SK-N-DZ (cell line): ENCODE results near the gene PYDC2. TPM values are rescaled to one million over a fixed set of nuclear protein-coding genes. Genes with fewer than 3 reads are reported as not detected.

Experiments used
- DNase-seq: peaks from one replicate; pipeline ENCODE4 v3.0.0-alpha.2; 2015; ENCODE audit warnings: low spot score
- polyA plus RNA-seq, 2 experiments: library from polyadenylated mRNA; depleted of rRNA; stranded (reverse); fragments of >200 nt; gene quantifications; 2 replicates each; pipeline ENCODE4 v1.2.3, GENCODE V29; 2014

Gene PYDC2
- polyA plus RNA-seq (2014; cell fraction: cytosol; rRNA removed): not detected in 2 replicates
- polyA plus RNA-seq (2014; cell fraction: nucleus; rRNA removed): not detected in 2 replicates

DNA sequence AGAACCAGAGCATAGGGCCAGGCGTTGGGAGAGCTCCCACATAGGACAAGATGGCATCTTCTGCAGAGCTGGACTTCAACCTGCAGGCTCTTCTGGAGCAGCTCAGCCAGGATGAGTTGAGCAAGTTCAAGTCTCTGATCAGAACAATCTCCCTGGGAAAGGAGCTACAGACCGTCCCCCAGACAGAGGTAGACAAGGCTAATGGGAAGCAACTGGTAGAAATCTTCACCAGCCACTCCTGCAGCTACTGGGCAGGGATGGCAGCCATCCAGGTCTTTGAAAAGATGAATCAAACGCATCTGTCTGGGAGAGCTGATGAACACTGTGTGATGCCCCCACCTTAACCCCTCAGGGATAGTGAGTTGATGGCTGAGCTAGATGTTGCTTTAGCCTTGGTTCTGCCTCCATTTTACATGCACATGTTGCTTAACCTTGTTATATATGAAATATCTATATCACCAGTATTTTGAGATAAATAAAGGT is at the start of gene PYDC2:
Gene PYDC2, plus strand, starts transcription at position 51 of the 483 bp plus-strand sequence. Its CDS starts 0 bp downstream, at position 51.
- DNase-seq: no peak

DNA sequence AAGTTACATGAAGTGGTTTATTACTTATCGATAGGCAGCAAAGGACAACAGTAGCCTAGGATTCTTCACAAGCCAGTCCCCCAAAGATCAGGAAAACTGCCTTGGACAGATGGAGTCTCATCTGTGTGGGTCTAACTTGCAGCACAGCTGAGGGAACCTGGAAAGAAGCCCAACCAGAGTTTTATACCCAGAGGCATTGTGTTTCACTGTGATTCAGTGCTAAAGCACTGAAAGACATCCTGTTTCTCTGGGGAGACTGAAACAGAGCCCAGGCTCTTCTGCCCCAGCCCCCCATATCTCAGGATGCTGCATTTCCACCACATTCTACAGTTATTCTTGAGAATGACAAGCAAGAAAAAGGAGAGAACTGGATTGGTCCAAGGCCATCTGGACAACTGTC is 48.2 kb upstream of the PYDC2 start:
- DNase-seq: no peak

DNA sequence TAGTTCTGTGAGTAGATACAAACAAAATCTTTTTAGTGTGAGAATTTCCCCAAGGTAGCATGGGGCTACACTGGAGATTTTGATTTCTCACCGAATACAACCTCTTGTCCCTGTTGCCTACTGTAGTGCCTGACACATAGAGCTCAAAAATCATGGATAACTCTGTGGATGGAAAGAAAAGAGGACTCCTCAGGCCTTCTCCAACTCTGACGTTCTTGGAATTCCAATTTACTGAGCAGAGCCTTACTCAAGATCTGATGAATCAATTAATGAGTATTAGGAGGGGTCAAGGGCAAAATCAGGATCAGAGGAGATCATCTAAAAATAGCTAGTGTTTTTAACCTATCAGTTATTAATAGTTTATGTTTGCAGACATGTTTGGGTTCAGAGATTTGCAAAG is 46.7 kb upstream of the PYDC2 start:
- no peak for DNase-seq

DNA sequence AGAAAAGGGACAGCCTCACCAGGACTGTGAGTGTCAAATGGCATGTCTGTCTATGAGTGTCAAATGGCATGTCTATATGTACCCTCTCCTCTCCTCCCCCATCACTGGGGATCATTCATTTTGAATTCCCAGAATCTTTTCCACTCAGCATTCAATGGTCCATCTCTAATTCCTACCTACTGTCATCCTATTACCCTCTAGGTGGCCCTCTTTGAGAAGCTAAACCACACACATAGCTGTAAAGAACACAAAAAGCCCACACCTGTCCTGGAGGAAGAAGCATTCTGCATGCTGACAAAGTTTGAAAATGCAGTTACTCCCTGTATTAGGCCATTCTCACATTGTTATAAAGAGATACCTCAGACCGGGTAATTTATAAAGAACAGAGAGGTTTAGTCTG is 46.2 kb upstream of the PYDC2 start:
- DNase-seq: no peak

DNA sequence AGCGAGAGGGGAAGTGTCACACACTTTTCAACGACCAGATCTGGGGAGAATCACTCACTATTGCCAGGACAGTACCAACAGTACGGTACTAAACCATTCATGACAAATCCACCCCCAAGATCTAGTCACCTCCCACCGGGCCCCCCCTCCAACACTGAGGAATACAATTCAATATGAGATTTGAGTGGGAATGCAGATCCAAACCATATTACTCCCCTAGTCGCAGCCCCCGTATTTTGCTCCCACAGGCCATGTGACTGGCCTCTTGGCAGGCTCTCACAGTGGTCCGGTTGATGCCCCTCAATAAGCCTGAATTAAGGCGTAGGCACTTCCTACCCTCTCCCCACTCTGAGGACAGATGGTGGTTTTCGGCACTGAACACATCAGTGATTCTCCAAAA is 45.4 kb upstream of the PYDC2 start:
- DNase-seq: no peak

DNA sequence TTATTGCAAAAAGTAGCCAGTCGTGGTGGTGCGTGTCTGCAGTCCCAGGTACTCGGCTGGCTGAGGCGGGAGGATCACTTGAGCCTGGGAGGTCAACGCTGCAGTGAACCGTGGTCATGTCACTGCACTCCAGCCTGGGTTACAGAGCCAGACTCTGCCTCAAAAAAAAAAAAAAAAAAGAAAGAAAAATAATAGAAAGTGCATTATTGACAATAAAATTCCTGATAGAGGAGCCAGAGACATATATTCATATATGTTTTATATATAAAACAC is 43.6 kb upstream of the PYDC2 start:
- DNase-seq: no peak

DNA sequence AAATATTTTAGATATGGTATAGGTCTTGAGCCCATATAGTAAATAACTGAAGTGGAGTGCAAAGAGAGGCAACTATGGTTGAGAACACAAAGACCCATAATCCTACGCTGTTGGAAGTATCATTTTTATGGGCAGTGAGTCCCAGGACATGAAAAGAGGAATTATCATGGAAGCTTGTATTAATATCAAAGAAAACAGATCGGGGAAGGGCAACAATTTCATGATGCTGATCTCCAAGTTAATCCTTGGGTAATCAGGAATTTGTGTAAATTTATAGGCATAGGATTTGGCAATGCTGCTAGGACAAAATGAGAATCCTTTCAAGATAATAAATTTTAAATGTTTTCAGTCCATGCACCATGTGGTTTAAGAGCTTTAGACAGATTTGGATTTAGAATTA is 40.2 kb upstream of the PYDC2 start:
- no peak for DNase-seq

DNA sequence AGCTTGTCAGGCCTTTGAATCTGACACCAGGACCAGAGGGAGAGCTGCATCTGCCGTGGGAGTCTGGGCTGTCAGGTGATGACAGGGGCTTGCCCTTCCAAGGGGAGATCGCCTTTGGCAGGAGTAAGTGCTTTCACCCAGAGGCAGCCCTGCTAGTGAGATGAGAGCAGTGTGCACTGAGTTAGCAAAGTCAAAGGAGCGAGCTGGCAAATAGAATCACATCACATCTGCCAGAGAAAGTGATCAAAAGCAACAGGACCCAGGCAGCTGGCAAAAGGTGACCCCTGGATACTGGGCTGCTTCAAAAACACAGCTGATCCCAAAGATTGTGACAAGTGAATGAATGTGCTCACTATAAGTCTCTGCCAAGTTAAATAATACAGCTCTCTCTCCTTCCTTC is 36.1 kb upstream of the PYDC2 start:
- DNase-seq: peak; percentile 60

DNA sequence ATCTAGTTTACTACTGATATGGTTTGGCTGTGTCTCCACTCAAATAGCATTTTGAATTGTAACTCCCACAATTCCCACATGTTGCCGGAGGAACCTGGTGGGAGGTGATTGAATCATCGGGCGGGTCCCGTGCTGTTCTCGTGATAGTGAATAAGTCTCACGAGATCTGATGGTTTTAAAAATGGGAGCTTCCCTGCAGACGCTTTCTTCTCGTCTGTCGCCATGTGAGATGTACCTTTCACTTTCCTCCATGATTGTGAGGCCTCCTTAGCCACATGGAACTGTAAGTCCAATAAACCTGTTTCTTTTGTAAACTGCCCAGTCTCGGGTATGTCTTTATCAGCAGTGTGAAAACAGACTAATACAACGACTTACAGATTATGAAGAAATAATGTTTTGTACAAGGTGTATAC is 35.6 kb upstream of the PYDC2 start:
- DNase-seq: peak; percentile 85

DNA sequence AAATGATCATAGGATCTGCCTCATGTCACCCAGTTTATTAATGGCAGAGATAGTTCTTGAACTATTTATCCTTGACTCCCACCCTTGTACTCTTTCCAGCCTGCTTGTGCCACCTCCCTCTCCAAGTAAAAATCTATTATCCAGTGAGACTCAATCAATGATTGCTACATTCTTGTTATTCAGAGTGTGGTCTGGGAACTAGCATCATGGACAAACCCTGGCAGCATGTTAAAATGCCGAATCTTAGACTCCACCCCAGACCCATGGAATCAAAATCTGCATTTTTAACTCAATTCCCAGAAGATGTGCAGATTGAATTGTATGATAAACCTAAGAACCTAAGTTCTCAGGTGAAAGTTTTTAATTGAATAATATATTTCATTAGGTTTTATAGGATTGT is 34.7 kb upstream of the PYDC2 start:
- no peak for DNase-seq

DNA sequence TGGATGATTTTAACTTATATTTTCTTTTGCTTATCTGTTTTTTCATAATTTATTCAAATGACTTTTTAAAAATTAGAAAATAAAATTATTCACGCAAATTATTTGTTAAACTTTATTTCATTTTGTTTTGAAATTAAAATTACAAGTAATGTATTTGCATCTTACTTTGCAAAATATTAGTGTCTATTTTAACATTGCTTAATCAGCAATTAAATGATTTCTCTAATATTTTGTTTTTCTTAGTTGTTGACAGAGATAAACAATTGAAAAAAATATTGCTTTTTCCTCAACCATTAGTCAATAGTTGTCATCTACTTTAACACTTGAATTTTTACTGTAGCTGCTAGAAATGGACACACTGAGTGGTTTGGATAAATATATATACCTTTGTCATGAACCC is 32.8 kb upstream of the PYDC2 start:
- DNase-seq: no peak

DNA sequence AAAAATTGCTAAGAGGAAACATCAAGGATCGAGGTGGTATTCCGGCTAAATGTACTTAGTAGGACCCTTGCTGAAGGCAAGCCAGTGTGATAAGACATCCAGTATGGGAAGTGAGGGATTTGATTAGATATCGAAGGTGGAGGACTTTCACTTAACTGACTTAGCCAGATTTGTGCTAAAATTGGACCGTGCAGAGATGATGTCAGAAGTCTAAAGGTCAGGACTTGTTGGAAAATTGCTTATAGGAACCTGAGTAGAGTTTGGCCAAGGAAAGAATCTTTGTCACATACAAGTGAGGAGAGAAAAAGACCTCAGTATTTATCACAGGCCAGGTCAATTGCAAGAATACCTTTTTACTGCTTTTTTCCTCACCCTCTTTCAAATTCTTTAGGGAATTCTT is 30.9 kb upstream of the PYDC2 start:
- DNase-seq: no peak

DNA sequence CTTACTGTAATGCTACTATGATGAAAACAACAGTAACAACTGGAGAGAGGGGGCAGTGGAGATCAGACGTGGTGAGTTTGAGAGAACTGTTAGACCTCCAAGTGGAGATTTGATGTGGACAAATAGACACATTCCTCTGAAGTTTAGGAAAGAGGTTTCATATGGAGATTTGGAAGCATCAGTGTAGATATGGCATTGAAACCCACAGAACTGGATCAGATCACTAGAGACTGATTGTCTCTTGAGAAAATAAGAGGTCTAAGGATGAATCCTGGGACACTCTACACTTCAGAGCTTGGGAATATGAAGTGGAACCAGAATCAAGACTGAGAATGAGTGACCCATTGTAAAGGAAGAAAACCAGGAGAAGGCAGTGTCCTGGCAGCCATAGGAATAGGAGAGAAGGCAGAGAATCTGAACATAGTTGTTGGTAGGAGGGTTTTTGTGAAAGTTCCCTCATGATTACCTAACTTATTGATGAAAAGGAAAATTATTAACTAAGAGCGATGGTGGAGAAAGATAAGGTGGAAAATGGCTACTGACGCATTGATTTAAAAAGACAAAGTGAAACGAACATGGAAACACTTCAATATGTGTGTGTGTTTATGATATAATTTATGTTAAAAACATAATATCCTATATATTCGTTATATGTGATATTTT is 29.7 kb upstream of the PYDC2 start:
- no peak for DNase-seq

DNA sequence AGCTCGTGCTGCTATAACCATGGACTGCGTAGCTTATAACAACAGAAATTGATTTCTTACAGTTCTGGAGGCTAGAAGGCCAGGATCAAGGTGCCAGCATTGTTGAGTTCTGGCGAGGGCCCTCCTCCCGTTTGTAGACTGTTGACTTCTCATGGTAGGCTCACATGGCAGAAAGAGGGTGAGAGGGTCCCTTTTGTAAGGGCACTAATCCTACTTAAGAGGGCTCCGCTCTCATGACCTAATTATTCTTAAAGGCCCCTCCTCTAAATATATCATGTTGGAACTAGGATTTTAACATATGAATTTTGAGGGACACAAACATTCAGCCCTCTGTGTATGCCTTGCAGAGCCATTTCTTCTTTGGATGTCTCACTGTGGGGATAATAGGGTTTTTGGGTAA is 28.8 kb upstream of the PYDC2 start:
- no peak for DNase-seq

DNA sequence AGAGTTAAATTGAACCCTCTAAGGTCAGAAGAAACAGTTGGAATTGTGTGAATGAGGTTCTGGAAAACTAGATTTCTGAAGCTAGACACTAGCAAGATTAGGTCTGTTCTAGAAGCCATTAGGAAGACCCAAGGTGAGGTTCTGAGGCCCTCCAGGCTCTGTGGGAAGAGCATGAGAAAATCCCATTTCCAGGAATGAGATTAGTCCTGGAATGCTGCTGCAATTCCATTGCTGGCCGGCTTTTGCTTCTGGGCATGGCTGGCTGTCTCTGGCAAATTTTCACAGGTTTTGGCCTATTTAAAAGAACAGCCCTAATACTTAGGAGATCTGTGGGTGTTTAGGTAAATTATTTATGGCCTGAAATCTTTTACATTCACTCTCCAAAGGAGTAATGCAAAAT is 26.9 kb upstream of the PYDC2 start:
- no peak for DNase-seq

DNA sequence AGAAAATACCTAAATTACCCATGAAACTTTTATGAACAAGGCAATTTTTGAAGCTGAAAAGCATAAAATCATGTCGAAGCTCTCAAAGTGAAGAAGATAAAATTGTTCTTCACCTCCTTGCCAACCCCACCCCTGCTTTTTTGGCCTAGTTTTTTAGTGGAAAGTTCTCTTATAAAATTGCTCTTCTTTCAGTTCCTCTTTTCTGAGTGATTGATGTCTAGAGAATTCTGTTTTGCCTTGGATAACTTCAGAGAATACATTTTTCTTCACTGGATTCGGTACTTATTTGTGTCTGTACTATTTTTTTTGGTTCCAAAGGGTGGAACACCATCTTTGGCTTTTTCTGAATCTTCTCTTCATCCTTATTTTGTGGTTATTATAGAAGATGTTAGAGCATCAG is 25.0 kb upstream of the PYDC2 start:
- no peak for DNase-seq

DNA sequence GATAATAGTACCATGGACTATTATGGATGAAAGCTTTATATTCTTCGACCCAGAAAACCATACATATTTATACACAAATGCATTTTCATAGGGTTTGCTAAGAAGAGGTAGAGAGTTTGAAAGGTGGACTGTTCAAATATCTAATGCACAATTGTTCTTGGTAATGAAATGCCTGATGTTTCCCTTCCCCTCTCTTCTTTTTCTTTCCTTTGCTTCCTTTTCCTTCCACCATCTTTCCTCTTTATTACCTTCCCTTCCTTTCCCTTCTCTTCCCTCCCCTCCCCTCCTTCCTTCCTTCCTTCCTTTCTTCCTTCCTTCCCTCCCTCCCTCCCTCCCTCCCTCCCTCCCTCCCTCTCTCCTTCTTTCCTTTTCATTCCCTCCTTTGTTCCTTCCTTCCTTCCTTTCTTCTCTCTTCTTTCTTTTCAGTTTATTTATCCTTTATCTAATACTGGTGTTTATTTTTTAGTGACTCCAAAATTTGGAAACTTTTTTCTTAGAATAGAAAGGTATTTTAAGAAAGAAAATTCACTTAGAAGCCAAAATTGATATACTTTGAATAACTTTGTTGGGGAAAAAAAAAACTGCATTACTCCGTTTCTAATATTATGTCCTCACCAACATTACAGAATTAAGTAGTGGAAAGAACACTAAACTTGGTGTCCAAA is 22.7 kb upstream of the PYDC2 start:
- DNase-seq: no peak

DNA sequence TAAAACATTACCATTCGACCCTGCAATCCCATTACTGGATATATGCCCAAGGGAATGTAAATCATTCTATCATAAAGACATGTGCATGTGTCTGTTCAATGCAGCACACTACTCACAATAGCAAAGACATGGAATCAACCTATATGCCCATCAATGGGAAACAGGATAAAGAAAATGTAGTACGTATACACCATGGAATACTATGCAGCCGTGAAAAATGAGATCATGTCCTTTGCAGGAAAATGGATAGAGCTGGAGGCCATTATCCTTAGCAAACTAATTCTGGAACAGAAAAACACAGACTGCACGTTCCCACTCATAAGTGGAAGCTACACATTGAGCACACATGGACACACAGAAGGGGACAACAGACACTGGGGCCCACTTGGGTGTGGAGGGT is 20.4 kb upstream of the PYDC2 start:
- DNase-seq: no peak

DNA sequence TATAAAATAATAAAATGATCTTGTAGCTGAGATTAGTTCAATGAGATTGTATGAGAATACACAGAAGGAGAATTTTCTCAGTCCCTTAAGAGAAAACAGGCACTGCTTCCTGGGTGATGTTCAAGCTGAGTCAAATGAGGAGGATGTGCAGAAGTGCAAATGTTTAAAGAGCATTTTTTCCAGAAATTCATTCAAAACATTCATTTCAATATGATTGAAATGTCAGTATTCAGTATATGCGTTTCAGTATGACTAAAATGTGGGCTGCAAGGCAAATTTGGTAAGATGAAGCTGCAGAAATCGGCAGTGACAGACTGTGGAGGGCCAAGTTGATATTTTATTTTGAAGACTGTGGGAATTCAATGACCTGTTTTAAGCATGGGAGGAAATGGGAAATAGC is 19.3 kb upstream of the PYDC2 start:
- no peak for DNase-seq

DNA sequence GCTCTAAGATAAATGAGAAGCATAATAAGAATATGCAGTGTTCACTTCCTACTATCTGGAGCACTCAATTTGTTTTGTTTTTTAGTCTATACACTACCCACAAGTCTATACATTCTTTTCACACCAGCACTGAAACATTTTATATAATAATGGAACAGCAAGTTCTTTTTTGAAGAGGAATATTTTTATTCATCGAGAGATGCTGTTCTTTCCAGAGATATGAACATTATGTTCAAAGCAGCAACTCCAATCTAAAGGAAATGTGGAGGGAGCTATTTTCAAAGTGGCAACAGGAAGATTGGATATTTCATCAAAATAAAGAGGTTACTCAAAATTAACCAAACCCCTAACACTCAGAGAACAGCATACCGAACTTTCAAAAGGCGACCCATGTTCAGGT is 16.4 kb upstream of the PYDC2 start:
- no peak for DNase-seq

DNA sequence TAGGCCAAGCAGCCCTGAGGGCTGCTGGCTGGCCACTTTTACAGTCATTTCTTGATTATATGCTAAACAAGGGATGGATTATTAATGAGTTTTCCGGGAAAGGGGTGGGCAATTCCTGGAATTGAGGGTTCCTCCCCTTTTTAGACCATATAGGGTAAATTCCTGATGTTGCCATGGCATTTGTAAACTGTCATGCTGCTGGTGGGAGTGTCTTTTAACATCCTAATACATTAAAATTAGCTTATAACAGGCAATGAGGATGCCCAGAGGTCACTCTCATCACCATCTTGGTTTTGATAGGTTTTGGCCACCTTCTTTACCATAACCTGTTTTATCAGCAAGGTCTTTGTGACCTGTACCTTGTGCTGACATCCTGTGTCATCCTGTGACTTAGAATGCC is 11.7 kb upstream of the PYDC2 start:
- DNase-seq: no peak

DNA sequence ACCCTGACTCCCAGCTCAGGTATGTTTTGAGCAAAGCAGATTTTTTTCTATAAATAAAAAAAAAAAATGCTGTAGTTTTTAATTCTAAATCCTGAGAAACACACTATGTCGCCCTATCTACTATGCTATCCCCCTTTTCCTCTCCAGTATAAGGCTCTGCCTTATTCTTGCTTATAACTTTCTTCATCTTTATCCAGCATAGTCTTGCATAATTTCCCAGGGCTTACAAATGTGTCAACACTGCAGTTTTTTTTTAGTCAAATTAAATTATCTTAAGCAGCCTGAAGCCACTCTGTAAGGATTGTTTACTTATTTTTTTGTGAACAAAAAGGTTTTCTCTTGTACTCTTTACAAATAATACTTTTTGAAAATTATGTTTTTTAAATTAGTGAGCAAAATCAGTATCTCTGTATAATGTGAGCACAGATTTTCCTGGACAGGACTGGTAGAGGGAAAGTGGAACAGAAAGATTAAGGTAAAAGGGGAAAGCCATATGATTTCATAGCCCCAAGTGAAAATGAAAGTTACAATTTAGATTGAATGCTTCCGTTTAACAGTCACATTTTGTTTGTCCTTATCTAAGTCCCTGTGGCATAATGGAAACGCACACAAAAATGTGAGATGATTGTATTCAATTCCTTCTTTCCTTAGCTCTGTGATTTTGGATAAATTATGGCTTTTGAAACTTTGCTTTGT is 5.6 kb upstream of the PYDC2 start:
- DNase-seq: no peak

DNA sequence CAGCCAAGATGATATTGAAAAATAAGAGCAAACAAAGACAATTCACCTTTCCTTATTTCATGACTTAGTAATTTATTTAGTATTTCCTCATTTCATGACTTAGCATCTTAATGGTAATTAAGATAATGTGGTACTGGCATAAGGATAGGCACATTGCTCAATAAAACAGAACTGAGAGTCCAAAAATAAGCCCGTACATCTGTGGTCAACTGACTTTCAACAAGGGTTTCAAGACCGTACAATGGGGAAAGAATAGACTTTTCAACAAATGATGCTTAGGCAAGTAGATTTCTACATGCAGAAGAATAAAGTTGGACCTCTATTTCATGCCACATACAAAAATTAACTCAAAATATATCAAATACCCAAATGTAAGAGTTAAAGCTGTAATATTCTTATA is 603 bp upstream of the PYDC2 start:
- no peak for DNase-seq
